Measurements from ENCODE around the gene SIDT1. TPM values are rescaled to one million over a fixed set of nuclear protein-coding genes. Genes with fewer than 3 reads are reported as not detected.

Gene SIDT1
- total RNA-seq, 3 donors from 2014 or later (not counting 1 experiment from before 2014, with no cell fraction given) = 86.9 to 136 (median 101) TPM

DNA sequence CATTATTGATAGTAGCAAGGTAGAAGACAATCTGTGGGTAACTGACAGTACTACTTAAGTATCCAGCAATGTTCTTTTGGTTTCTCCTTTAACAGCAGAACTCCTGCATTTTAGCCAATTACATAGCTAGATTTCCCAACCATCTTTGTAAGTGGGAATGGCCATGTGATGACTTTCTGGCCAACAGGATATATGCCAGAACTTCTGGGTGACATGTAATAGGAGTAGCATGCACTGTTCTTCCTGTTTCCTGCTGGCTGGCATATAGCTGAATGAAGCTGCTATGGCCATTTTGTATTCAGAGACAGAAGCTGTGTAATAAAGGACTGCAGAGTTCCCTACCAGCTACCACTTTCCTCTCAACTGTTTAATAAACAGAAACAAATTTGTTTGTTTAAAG lies 35.4 kb upstream of the SIDT1 start:
- TF ChIP-seq, protein P1, sequence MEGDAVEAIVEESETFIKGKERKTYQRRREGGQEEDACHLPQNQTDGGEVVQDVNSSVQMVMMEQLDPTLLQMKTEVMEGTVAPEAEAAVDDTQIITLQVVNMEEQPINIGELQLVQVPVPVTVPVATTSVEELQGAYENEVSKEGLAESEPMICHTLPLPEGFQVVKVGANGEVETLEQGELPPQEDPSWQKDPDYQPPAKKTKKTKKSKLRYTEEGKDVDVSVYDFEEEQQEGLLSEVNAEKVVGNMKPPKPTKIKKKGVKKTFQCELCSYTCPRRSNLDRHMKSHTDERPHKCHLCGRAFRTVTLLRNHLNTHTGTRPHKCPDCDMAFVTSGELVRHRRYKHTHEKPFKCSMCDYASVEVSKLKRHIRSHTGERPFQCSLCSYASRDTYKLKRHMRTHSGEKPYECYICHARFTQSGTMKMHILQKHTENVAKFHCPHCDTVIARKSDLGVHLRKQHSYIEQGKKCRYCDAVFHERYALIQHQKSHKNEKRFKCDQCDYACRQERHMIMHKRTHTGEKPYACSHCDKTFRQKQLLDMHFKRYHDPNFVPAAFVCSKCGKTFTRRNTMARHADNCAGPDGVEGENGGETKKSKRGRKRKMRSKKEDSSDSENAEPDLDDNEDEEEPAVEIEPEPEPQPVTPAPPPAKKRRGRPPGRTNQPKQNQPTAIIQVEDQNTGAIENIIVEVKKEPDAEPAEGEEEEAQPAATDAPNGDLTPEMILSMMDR (IDR thresholded peaks at IDR 0.05) = no peak
- intact Hi-C loops (cut with micrococcal nuclease) = loop anchor here (5.0 kb wide), 1 partner anchor 35 kb away; the partner anchor contains the start of gene SIDT1
- no peak for ATAC-seq
- Mint-ChIP-seq H3K9me3 (no peaks in the 10 kb centered on the region), H3K4me3 (no peak overlapping the region), H3K4me1 (peaks cover 0 to 4% of the 10 kb centered on the region in 2 donors), H3K27me3 (ENCODE audit: low read depth in 2 of 2) (no peaks in the 10 kb centered on the region), H3K36me3 (no peaks in the 10 kb centered on the region), H3K27ac (no peak overlapping the region)
- Histone ChIP-seq H3K27ac (ENCODE audit: low read length) (no peak overlapping the region), H3K9me3 (ENCODE audit: control insufficient read depth, insufficient read depth, low read length) (no peaks in the 10 kb centered on the region), H3K4me3 (ENCODE audit: low read length) (no peak overlapping the region), H3K4me1 (ENCODE audit: control insufficient read depth, insufficient read depth, low read length) (no peaks in the 10 kb centered on the region), H3K27me3 (ENCODE audit: control insufficient read depth, insufficient read depth, low read length) (no peaks in the 10 kb centered on the region), H3K36me3 (ENCODE audit: control insufficient read depth, insufficient read depth, low read length) (peaks cover 12% of the 10 kb centered on the region)
- DNase-seq = no peak

DNA sequence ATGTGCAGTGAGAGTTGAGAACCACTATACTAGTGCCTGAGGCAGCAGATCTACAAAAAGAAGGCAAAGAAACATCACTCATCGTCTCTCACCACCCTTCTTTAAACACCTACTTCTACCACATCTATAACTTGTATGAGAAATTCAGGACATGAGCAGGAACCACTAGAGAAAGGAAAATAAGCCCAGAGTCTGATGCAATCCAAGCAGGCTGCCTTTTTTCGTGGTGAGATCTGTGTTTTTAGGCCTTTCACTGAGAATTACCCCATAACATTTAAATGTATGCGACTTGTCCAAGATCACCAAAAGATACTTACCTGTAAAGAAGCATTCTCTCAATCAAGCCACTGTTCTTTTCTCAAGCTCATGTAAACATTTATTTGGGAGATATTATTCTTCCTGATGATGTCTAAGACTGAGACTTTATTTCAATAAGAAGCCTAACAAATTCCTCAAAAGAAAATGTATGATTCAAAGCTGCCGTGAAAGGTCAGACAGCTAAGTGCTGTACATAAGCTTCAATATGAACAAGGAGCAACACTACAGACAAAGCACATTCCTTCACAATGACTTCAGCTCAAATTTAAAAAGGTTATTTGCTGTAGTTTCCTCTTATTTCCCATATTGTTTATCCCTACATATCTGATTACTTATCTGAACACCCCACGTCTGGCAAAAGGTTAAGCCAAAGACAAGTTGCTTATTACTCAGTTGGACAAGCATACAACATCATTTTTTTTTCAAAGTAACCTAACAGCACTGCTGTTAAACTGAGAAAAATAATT lies 33.9 kb upstream of the SIDT1 start:
- Histone ChIP-seq H3K4me1 (ENCODE audit: control insufficient read depth, insufficient read depth, low read length) (no peaks in the 10 kb centered on the region), H3K36me3 (ENCODE audit: control insufficient read depth, insufficient read depth, low read length) (peaks cover 12% of the 10 kb centered on the region), H3K9me3 (ENCODE audit: control insufficient read depth, insufficient read depth, low read length) (no peaks in the 10 kb centered on the region), H3K4me3 (ENCODE audit: low read length) (no peak overlapping the region), H3K27ac (ENCODE audit: low read length) (no peak overlapping the region), H3K27me3 (ENCODE audit: control insufficient read depth, insufficient read depth, low read length) (no peaks in the 10 kb centered on the region)
- no peaks in the 10 kb centered on the region for H3K27me3 Mint-ChIP-seq (ENCODE audit: low read depth in 2 of 2)
- no peak overlapping the region for H3K27ac Mint-ChIP-seq
- DNase-seq (no peak), ATAC-seq (no peak)
- no peaks in the 10 kb centered on the region for H3K36me3 Mint-ChIP-seq
- peaks cover 0 to 5% of the 10 kb centered on the region in 2 donors for H3K4me1 Mint-ChIP-seq
- 86% methylated on average over 4 of the region's 5 CpGs for WGBS (ENCODE audit: insufficient coverage)
- no peak overlapping the region for H3K4me3 Mint-ChIP-seq
- TF ChIP-seq, protein P1 (IDR thresholded peaks at IDR 0.05) = no peak
- H3K9me3 Mint-ChIP-seq = no peaks in the 10 kb centered on the region
- intact Hi-C loops (cut with micrococcal nuclease) = loop anchor here (5.0 kb wide), 1 partner anchor 34 kb away; the partner anchor contains the start of gene SIDT1

DNA sequence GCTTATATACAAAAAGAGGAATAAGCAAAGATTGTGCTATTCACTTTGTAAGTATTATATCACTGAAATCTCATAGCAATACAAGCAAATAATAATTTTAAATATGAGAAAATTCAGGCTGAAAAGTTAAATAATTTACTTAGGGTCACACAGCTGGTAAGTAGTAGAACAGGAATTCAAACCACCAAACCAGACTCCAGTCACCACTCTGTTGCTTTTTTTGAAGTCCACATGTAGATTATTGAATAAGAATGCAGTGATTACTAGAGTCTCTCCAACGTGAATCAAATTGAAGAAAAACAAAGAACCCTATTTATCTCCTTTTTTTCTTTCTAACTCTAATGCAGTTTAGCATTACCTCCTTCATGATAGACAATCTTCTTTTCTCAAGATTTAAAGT lies 33.3 kb upstream of the SIDT1 start:
- no peaks in the 10 kb centered on the region for H3K27me3 Mint-ChIP-seq (ENCODE audit: low read depth in 2 of 2)
- TF ChIP-seq, protein P1 (IDR thresholded peaks at IDR 0.05) = no peak
- ATAC-seq (no peak), DNase-seq (no peak)
- H3K27me3 ChIP-seq (ENCODE audit: control insufficient read depth, insufficient read depth, low read length) = no peaks in the 10 kb centered on the region
- no peak overlapping the region for H3K27ac Mint-ChIP-seq
- intact Hi-C loops (cut with micrococcal nuclease) = loop anchor here (5.0 kb wide), 1 partner anchor 33 kb away; the partner anchor contains the start of gene SIDT1
- no peak overlapping the region for H3K4me3 Mint-ChIP-seq
- H3K27ac ChIP-seq (ENCODE audit: low read length) = no peak overlapping the region
- H3K36me3 Mint-ChIP-seq = no peaks in the 10 kb centered on the region
- H3K4me1 Mint-ChIP-seq = peaks cover 0 to 5% of the 10 kb centered on the region in 2 donors
- peaks cover 12% of the 10 kb centered on the region for H3K36me3 ChIP-seq (ENCODE audit: control insufficient read depth, insufficient read depth, low read length)
- no peaks in the 10 kb centered on the region for H3K4me1 ChIP-seq (ENCODE audit: control insufficient read depth, insufficient read depth, low read length)
- no peaks in the 10 kb centered on the region for H3K9me3 Mint-ChIP-seq
- 75% methylated on average over 1 of the region's 1 CpG for WGBS (ENCODE audit: insufficient coverage)
- no peak overlapping the region for H3K4me3 ChIP-seq (ENCODE audit: low read length)
- H3K9me3 ChIP-seq (ENCODE audit: control insufficient read depth, insufficient read depth, low read length) = no peaks in the 10 kb centered on the region
